Left ventricle myocardium inferior (tissue), 1 donor: Measurements from ENCODE around the gene RAI1. TPM values are rescaled to one million over a fixed set of nuclear protein-coding genes. Genes with fewer than 3 reads are reported as not detected.

Experiments used
- DNase-seq: peaks from one replicate; pipeline ENCODE4 v3.0.0-alpha.2; 2020
- H3K27ac ChIP-seq: fragments of 200-600 bp; replicated peaks from 2 replicates; pipeline ENCODE4 v1.8.0; 2021
- H3K27me3 ChIP-seq: fragments of 200-600 bp; 2 replicates; pipeline ENCODE4 v1.8.0; 2021; ENCODE audit warnings: low read depth
- H3K36me3 ChIP-seq: fragments of 200-600 bp; 2 replicates; pipeline ENCODE4 v1.8.0; 2021
- H3K4me1 ChIP-seq: fragments of 200-600 bp; 2 replicates; pipeline ENCODE4 v1.8.0; 2021
- H3K4me3 ChIP-seq: fragments of 200-600 bp; 2 replicates; pipeline ENCODE4 v1.8.0; 2021; ENCODE audit warnings: mild to moderate bottlenecking, moderate library complexity
- H3K9me3 ChIP-seq: fragments of 200-600 bp; replicated peaks from 2 replicates; pipeline ENCODE4 v1.8.0; 2021
- CTCF ChIP-seq: fragments of 200-600 bp; IDR thresholded peaks from 2 replicates; pipeline ENCODE4 v1.8.0; 2021; ENCODE audit warnings: antibody characterized with exemption, mild to moderate bottlenecking, borderline replicate concordance
- intact Hi-C: fragments of 100-400 bp; cut with micrococcal nuclease; formaldehyde crosslinking; loops from one replicate; pipeline ENCODE4 v1.11.0; 2022
- total RNA-seq: library from RNA; stranded (reverse); fragmentation: NEBNext Ultra II Directional; extraction: Animal tissue kit (Norgen Biotek cat#: 25700); gene quantifications from one replicate; pipeline ENCODE4 v1.2.1, GENCODE V29; 2021
- donor health status: DM: no; HTN: yes; CAD: no; lungs with severe emphysema.

RAI1 gene
- total RNA-seq, 1 donor from 2014 or later: 22.5 TPM

- Histone ChIP-seq H3K9me3 (no peaks in the 10 kb centered on the region), H3K27ac (peak overlapping the region; percentile 82), H3K4me3 (no peak overlapping the region), H3K36me3 (no peaks in the 10 kb centered on the region), H3K27me3 (no peaks in the 10 kb centered on the region), H3K4me1 (peaks cover 79% of the 10 kb centered on the region)
- intact Hi-C loops: loop anchor here (5.0 kb wide), 1 partner anchor 51 kb away; no protein-coding TSS in a partner anchor
- no peak for TF ChIP-seq CTCF
- no peak for DNase-seq
Measured at GRCh38 chr17:17852930-17853329, 171.7 kb downstream of the RAI1 start.

GRCh38 chr17:17853811-17854447 is 172.7 kb downstream of the RAI1 start:
- intact Hi-C loops: loop anchor here (5.0 kb wide), 1 partner anchor 52 kb away; no protein-coding TSS in a partner anchor
- peaks cover 69% of the 10 kb centered on the region for H3K4me1 ChIP-seq
- no peak for DNase-seq
- no peak for TF ChIP-seq CTCF
- H3K27me3 ChIP-seq: no peaks in the 10 kb centered on the region
- no peaks in the 10 kb centered on the region for H3K36me3 ChIP-seq
- no peak overlapping the region for H3K4me3 ChIP-seq
- H3K27ac ChIP-seq: peak overlapping the region; percentile 82
- H3K9me3 ChIP-seq: no peaks in the 10 kb centered on the region

GRCh38 chr17:17855976-17856375 is 174.7 kb downstream of the RAI1 start:
- Histone ChIP-seq H3K27me3 (no peaks in the 10 kb centered on the region), H3K27ac (peak overlapping the region; percentile 30), H3K4me3 (no peak overlapping the region), H3K9me3 (no peaks in the 10 kb centered on the region), H3K36me3 (peaks cover 3% of the 10 kb centered on the region), H3K4me1 (peaks cover 65% of the 10 kb centered on the region)
- no peak for DNase-seq
- intact Hi-C loops: no loop called here
- no peak for TF ChIP-seq CTCF

- no peak for DNase-seq
- H3K27ac ChIP-seq: peak overlapping the region; percentile 30
- intact Hi-C loops: no loop called here
- peaks cover 7% of the 10 kb centered on the region for H3K36me3 ChIP-seq
- no peaks in the 10 kb centered on the region for H3K27me3 ChIP-seq
- H3K9me3 ChIP-seq: no peaks in the 10 kb centered on the region
- H3K4me1 ChIP-seq: peaks cover 61% of the 10 kb centered on the region
- TF ChIP-seq CTCF: no peak
- no peak overlapping the region for H3K4me3 ChIP-seq
Measured at GRCh38 chr17:17856386-17856785, 175.1 kb downstream of the RAI1 start.

GRCh38 chr17:17857496-17857895 is 176.2 kb downstream of the RAI1 start:
- intact Hi-C loops: no loop called here
- no peak overlapping the region for H3K4me3 ChIP-seq
- H3K4me1 ChIP-seq: peaks cover 50% of the 10 kb centered on the region
- H3K27ac ChIP-seq: no peak overlapping the region
- no peaks in the 10 kb centered on the region for H3K27me3 ChIP-seq
- no peak for TF ChIP-seq CTCF
- H3K9me3 ChIP-seq: no peaks in the 10 kb centered on the region
- H3K36me3 ChIP-seq: peaks cover 17% of the 10 kb centered on the region
- DNase-seq: no peak
